KBM-7 (cell line): ENCODE measurements around the gene ARTN.

Experiments
- DNase-seq: peaks from one replicate; pipeline ENCODE4 v3.0.0-alpha.2; 2015
- in situ Hi-C: fragments of 300-500 bp; cut with MboI; formaldehyde crosslinking; loops from 2 replicates; pipeline ENCODE4 v1.14.3; 2020; ENCODE audit warnings: low sequenced_read_pairs, low pct_unique_long_range_greater_than_20kb, mixed read lengths

The ARTN gene, protein sequence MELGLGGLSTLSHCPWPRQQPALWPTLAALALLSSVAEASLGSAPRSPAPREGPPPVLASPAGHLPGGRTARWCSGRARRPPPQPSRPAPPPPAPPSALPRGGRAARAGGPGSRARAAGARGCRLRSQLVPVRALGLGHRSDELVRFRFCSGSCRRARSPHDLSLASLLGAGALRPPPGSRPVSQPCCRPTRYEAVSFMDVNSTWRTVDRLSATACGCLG

DNA sequence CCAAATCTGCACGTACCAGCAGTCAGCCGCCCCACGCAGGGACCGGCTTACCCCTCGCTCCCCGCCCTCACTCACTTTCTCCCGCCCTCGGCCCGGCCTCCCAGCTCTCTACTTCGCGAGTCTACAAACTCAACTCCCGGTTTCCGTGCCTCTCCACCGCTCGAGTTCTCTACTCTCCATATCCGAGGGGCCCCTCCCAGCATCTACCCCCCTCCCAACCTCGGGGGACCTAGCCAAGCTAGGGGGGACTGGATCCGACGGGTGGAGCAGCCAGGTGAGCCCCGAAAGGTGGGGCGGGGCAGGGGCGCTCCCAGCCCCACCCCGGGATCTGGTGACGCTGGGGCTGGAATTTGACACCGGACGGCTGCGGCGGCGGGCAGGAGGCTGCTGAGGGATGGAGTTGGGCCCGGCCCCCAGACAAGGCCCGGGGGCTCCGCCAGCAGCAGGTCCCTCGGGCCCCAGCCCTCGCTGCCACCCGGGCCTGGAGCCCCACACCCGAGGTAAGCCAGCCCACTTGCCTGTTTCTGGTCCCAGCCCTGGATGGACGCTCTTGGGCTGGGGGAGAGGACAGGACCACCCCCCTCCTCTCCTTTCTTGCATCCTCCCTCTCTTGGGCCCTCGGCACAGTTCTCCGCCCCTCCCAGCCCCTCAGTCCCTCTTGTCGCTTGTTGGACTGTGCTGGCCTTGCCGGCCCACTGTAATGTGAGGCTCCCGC, at the start of gene ARTN:
ARTN (plus strand) TSS at position 416 of the 715 bp plus-strand sequence. CDS start 1,856 bp downstream, outside the sequence.
- no peak for DNase-seq
- in situ Hi-C loops: loop anchor here (10.0 kb wide), 1 partner anchor 179 kb away; no protein-coding TSS in a partner anchor

DNA sequence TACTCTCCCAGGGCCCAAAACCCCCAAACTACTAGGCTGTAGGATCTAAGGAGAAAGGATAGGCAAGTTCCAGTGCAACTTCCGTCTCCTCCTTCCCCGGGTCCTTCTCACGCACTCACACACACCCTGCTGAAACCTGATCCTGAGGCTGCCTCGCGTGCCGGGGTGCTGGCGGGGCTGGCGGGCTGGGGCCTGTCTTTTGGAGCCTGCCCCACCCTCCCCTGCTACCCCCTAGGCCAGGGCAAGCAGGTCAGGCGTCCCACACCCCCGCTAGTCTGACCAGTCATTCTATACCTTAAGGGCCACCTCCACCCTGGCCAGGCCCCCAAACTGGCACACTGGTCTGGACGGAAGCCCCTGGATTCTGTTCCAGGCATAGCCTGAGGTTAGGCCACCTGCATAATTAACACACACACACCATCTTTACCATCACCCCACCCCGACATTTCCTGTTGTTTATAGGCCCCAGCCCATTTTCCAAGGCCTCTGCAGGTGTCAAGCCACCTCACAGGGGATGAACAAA, 48.3 kb upstream of the ARTN start:
- in situ Hi-C loops: no loop called here
- DNase-seq: no peak

DNA sequence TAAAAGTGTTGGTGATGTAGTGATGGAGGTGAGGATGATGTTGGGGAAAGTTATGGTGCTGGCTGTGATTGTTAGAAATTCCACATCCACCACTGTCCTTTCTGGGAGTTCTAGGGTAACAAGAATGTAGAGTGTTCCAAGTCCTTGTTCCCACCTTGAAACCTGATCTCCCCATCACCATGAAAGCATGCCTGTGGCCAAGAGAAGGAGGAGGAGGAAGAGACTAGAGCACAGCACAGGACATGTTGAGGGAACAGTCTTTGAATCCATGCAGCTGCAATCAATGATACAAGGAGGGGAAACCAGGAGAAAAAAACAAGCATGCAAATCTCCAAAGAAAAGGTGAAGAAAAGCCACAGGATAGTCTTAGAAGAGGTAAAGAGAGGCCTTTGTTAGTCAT, 45.9 kb upstream of the ARTN start:
- no peak for DNase-seq
- in situ Hi-C loops: no loop called here

DNA sequence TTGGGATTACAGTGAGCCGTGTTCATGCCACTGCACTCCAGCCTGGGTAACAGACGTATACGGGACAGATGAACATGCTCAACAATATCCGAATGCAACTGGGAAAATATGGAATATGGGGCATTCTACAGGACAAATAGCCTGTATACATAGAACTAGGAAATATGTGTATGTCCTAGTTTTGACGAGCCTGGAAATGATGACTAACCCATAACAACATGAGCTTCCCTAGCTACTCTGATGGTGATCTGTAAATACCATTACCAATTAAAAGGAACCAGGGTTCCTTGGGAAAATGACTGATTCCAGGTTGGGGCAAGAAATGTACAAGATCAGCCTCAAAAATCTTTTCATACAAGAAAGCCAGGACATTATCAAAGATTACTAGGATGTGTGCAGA, 42.8 kb upstream of the ARTN start:
- in situ Hi-C loops: no loop called here
- DNase-seq: no peak

DNA sequence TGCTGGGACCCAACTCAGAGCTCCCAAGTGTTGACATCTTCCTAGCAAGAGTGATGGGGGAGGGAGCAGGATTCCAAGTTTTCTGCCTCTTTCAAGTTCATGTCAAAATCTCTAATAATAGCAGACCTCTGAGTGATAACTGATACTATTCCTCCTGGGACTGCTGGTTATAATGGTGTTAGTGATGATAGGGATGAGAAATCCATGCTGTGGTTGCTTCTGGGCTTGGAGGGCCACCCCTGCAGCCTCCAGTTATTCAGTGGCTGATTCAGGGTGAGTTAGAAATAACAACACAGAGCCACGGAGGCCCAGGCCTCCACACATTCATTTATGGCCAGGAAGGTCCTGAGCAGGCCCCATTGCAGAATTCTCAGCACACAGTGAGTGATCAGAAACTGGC, 40.6 kb upstream of the ARTN start:
- in situ Hi-C loops: no loop called here
- DNase-seq: no peak

DNA sequence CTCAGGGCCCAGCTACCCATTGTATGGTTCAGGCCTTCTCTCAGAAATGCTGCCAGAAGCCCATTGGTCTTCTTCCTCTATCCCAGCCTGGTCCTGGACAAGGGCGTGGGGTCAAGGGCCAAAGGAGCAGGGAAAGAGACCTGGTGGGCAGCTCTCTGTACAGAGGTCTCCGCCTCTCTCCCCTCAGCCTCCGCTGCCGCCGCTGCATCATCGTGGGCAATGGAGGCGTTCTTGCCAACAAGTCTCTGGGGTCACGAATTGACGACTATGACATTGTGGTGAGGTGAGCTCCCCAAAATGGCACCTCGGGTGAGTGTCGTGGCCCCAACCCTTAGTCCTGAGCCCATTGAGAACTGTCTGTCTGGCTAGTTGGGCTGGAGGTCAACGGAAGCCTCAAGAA, 34.6 kb upstream of the ARTN start:
- in situ Hi-C loops: no loop called here
- no peak for DNase-seq

DNA sequence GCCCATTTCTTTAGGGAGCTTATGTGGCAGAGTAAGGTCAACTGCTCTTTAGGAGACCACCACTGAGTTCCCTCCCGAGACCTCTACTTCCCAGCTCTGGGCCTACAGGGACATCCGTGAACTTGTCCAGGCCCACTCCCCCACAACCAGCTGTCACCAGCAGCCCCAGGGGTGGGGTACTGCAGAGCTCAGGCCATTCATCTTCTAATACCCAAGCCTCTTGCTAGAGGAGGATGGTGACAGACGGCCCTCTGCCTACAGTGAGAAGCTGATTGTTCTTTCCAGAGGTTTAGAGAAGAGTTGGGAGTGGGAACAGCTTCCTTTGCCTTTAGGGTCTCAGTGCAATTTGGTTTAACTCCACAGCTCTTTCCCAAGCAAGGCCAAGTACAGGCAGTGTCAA, 33.2 kb upstream of the ARTN start:
- in situ Hi-C loops: no loop called here
- no peak for DNase-seq

DNA sequence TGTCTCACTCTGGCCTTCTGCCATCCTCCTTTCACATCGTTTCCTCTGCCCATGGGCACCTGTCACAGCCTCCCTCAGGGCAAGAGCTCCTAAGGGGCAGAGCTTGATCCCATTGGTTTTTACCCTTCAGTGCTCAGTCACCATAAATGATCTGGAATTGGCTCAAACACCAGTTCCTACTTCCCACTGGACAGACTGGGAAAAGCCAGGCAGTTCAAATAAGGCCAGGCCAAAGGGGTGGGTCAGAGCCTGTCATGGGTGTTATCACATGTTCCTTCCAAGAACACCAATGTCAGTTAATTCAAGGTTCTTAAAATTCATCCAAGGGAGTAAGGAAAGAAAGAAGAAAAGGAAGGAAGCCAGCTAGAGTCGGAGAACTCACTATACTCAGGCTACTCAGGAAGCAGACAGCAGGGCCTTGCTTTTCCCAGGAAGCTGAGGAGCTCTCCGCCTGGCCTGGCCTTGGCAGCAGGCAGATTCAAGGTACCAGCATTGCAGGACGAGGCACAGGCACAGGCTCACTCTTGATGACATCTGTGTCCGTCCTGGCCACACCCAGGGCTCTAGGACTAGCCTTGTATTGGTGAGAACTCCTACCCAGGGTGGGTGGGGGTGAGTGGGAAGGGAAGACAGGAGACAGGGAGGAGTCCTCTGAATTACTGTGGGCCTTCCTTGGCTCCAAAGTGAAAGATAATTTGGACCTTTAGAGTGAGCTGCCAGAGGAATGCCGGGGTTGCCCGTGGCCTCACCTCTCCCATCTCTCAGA, 32.2 kb upstream of the ARTN start:
- no peak for DNase-seq
- in situ Hi-C loops: no loop called here

DNA sequence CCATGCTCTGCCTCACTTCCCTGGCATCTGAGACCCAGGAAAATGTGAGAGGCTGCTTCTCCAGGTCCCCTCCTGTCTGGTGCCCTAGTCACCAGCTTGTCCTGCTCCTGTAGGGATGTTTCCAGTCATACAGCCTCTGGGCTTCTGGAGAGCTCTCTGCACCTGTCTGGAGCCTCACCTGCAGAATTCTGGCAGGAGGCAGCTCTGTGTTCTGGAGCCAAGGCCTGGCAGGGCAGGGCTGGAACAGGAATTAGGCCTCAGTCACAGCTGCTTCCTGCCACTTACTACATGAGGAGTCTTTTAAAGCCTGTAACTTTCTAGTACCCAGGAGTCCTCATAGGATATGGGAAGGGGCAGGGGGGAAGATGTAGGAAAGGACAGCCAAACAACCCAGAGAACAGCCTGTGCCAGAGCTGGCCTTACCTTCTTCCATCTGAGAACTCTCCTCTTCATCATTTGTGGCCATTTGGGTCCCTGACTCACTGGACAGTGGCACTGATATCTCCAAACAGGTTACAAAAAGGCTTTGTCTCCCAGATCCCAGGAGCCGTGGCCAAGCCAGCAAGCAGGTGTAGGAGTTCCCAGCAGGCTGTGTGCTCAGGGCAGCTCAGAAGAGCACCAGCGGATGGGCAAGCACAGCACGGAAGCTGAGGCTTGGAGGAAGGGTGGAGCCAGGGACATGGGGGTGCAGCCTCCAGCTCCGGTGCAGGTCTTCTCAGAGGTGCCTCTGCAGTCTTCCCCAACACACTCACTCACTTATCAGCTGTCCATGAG, 31.4 kb upstream of the ARTN start:
- in situ Hi-C loops: no loop called here
- DNase-seq: no peak

DNA sequence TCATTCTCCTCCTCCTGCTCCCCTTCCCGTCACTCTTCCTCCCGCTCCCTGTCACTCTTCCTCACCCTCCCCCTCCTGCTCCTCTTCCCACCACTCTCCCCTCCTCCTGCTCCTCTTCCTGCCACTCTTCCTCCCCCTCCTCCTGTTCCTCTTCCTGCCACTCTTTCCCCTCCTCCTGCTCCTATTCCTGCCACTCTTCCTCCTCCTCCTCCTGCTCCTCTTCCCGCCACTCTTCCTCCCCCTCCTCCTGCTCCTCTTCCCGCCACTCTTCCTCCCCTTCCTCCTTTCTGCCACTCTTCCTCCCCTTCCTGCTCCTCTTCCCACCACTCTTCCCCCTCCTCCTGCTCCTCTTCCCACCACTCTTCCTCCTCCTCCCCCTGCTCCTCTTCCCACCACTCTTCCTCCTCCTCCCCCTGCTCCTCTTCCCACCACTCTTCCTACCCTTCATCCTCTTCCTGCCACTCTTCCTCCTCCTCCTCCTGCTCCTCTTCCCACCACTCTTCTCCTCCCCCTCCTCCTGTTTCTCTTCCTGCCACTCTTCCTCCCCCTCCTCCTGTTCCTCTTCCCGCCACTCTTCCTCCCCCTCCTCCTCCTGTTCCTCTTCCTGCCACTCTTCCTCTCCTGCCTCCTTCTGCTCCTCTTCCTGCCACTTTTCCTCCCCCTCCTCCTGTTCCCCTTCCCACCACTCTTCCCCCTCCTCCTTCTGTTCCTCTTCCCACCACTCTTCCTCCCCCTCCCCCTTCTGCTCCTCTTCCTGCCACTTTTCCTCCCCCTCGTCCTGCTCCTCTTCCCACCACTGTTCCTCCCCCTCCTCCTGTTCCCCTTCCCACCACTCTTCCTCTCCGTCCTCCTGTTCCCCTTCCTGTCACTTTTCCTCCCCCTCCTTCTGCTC, 28.7 kb upstream of the ARTN start:
- in situ Hi-C loops: no loop called here
- no peak for DNase-seq

DNA sequence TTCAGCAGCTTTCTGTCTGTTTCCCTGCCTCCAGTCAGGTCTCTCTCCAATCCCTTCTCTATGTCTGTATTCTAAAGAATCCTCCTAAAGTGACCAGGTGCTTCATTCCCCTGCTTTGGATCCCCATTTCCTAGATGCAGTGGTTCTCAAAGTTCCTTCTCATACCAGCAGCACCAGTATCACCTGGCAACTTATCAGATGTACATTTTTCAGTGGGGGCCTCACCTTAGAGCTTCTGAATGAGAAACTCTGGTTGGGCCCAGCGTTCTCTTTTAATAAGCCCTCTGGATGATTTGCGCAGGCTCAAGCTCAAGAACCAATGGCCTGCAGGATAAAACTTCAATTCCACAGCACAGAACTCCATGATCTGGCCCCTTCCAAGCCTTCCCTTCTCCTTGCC, 25.4 kb upstream of the ARTN start:
- in situ Hi-C loops: no loop called here
- no peak for DNase-seq

DNA sequence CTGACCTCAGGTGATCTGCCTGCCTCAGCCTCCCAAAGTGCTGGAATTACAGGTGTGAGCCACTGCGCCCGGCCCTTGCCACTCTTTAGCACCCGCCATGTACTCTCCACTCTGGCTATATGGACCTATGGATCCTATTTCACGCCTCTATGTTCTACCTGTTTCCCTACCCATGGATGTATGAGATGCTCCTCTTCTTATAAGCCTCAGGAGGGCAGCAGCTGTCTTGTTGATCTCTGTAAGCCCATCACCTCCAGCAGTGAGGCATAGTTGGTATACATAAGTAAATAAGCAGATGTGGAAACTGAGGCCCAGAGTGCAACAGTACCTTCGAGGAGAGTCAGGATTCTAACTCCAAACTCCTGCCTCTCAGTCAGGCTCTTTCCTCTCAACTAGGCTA, 24.7 kb upstream of the ARTN start:
- DNase-seq: no peak
- in situ Hi-C loops: no loop called here

DNA sequence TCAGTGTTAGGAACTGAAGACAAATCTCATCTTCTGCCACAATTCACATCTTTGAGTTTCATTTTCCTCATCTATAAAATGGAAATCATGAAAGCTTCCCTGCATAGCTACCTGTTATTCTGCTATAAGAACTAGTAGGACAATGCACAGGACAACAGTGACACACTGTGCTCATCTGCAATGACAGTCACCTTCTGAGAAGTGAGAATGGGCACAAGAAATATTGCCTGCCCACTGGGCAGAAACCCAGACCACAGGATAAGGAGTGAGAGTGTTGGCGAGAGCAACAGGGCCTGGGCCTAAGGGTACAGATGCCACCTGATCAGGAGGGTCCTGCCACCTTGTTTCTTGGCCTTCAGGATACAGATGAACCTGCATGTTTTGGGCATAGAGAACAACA, 23.3 kb upstream of the ARTN start:
- no peak for DNase-seq
- in situ Hi-C loops: no loop called here

DNA sequence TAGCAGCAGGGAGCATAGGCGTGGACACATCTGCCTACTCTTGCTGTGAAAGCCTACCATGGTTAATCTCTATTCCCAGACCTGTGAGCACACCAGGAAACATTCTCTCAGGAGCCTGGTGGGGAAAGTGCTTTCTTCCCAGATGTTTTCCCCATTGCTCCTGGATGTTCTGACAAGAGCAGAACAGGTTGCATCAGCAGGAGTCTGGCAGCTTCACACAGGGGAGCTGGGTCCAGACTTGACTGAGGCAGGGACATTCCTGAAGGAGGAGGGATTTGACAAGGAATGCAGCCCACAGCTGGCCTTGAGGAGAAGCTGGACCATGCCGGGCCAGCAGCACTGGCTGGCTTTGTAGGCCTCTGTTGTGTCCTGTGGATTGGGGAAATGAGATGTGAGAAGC, 21.0 kb upstream of the ARTN start:
- in situ Hi-C loops: no loop called here
- no peak for DNase-seq

DNA sequence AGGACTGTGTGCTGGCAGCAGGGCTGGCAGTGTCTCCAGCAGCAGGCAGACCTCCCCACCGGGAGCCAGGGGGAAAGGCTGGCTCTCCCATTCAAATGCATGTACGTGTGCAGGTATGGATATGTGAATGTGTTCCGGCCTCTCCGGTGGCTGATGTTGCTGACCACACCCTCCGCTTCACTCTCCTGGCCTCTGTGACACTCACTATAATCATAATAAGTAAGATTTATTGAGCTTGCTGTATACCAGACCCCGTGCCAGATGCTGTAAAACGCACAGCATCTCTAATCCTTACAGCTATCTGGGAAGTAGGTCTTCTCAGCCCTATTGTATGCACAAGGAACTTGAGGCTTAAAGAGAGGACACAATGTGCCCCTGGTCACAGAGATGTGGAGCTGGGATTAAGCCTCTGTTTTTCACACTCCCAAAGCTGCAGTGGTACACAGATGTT, 20.5 kb upstream of the ARTN start:
- in situ Hi-C loops: no loop called here

DNA sequence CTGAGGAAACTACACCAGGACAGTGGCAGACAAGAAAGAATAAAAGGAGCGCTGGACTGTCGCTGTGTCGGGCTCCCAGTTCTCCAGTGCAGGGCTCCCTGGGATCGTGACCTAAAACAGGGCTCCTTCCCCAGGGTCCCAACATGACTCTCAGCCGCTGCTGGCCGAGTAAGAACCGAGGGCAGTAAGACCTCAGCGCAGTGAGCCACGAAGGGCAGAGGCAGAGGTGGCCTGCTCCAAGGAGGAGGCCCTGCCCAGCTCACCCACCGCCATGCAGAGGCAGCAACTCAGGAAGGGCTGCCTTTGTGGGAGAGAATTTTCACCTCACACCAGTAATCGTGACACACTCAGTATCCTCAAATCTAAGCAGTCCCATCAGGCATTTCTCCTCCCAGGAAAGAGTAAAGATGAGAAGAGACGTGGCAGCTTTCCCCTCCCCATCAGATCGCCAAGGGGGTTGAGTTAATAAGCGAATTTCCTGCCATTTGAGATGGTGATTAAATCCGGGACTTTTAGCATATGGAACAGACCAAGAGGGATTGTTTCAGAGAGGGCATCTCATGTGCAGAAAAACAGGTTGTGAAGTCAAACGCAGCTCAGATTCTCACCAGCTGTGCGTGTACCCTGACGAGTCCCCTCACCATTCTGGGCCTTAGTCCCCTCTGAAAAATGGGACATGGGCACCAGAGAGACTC, 19.8 kb upstream of the ARTN start:
- no peak for DNase-seq

More for the DNA sequence above, 20.5 kb upstream of the ARTN start:
- DNase-seq: no peak

DNA sequence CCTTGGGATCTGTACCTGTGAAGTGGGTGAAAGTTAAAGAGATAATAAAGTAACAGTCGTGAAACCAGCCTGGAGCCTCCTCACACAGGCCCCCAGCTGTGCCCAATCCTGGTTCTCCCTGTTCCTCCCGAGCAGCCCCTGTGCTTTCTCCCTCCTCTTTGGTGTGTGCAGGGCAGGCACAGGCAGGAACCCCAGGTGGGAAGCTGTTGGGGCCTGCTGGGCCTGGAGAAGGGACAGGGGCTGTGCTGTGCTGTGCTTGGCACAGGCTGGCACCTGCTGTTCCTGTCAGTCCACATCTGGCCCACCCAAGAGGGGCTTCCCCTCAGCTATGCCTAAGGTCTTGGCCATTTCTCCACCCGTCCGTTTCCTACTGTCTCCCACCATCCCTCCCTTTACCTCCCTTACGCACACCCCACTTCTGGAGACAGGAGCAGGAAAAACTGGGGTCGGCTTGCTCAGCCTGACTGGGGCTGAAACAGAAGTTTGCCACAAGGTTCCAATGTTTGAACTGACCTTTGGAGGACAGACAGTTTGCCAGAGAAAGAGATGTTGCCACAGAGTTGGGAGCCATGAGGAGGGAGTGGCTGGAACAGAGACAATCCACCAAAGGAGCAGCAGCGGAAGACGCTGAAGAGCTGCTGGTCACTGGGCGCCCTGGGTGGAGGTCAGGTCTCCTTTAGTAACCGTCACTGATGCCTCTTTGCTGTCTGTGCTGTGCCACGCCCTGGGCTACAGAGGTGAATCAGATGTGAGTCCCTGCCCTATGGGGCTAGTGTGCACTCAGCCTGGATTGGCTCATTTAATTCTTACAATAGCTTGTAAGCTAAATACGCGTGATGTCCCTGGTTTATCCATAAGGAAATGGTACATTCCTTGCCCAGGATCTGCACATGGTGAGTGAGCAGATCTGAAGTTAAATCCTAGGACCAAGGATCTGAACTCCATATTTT, 18.8 kb upstream of the ARTN start:
- DNase-seq: no peak
- in situ Hi-C loops: no loop called here

More for the DNA sequence above, 19.8 kb upstream of the ARTN start:
- in situ Hi-C loops: no loop called here
